HCT116 (cell line): ENCODE data around the gene CYP2D6. TPM values are rescaled to one million over a fixed set of nuclear protein-coding genes. Genes with fewer than 3 reads are reported as not detected.

Experiments used
- EGR1 ChIP-seq: IDR thresholded peaks from 2 replicates; pipeline ENCODE4 v1.6.1; 2012; ENCODE audit warnings: low read depth
- EZH2 ChIP-seq: fragments of 200-600 bp; sonication (generic); IDR thresholded peaks from 2 replicates; pipeline ENCODE4 v1.6.1; 2017; ENCODE audit warnings: antibody characterized with exemption, mixed run types
- JUND ChIP-seq: IDR thresholded peaks from 2 replicates; pipeline ENCODE4 v1.6.1; 2012
- POLR2A ChIP-seq: IDR thresholded peaks from 2 replicates; pipeline ENCODE4 v1.7.0; 2011; ENCODE audit warnings: borderline replicate concordance; ENCODE audit not compliant: insufficient read depth, insufficient read length; ENCODE audit errors: extremely low read depth
- RAD21 ChIP-seq: IDR thresholded peaks from 2 replicates; pipeline ENCODE4 v1.6.1; 2012; ENCODE audit warnings: low read depth, mild to moderate bottlenecking
- ZNF274 ChIP-seq: fragments of 200-500 bp; sonication (Bioruptor generic); IDR thresholded peaks from 2 replicates; pipeline ENCODE4 v1.6.1; 2014; ENCODE audit warnings: mild to moderate bottlenecking, low read depth, low read length, inconsistent platforms
- total RNA-seq: library from RNA; stranded (reverse); gene quantifications from one replicate; pipeline ENCODE4 v1.2.1, GENCODE V29; 2021; ENCODE audit not compliant: unreplicated experiment
- TF ChIP-seq, protein P1 (sequence below): IDR thresholded peaks from 2 replicates; pipeline ENCODE4 v1.6.1; 2012; ENCODE audit warnings: low read depth
- TF ChIP-seq, protein P2 (sequence below): IDR thresholded peaks from 2 replicates; pipeline ENCODE4 v1.6.1; 2011; ENCODE audit warnings: mild to moderate bottlenecking, low read length, moderate library complexity; ENCODE audit not compliant: insufficient replicate concordance; ENCODE audit errors: extremely low read depth
- TF ChIP-seq, protein P3 (sequence below): IDR thresholded peaks from 2 replicates; pipeline ENCODE4 v1.6.1; 2012

Gene CYP2D6
- total RNA-seq, 1 experiment from 2014 or later, result 1.9 TPM

DNA sequence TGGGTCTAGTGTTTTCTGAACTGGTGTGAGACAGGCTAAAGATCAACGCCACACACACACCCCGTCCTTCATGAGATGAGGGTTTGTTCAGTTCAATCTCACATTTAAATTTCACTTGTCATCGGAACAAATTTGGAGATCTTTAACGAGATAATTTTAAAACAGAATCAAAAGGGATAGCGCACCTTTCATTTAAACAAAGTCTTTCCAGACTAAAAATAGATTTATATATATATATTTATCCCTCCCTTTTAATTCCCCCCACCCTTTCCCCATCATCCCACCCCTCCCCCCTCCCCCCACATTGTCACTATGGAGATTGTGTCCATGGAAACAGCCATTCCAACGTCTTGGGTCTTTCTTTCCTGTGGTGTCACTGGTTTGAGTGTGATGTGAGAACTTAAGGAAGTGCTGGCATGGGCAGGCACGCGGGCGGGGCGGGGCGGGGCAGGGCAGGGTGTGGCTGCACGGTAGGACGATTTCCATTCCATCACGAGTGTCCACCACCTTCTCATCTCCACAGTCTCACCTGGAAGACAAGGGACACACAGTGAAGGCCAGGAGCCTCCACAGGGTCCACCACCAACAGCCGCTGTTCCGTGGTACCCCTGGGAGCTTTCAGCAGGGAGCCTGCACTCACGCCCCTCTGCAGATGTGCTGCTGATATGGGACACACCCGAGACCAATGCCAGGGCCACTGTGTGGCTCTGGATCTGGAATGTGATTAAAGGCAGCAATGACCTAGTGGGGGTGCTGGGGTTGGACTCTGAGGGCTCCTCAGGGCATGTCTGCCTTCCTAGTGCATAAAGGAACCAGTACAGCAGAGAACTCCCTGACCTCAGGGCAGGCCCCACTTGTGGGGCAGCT is 30.5 kb upstream of the CYP2D6 start (continued):
- TF ChIP-seq, protein P1, sequence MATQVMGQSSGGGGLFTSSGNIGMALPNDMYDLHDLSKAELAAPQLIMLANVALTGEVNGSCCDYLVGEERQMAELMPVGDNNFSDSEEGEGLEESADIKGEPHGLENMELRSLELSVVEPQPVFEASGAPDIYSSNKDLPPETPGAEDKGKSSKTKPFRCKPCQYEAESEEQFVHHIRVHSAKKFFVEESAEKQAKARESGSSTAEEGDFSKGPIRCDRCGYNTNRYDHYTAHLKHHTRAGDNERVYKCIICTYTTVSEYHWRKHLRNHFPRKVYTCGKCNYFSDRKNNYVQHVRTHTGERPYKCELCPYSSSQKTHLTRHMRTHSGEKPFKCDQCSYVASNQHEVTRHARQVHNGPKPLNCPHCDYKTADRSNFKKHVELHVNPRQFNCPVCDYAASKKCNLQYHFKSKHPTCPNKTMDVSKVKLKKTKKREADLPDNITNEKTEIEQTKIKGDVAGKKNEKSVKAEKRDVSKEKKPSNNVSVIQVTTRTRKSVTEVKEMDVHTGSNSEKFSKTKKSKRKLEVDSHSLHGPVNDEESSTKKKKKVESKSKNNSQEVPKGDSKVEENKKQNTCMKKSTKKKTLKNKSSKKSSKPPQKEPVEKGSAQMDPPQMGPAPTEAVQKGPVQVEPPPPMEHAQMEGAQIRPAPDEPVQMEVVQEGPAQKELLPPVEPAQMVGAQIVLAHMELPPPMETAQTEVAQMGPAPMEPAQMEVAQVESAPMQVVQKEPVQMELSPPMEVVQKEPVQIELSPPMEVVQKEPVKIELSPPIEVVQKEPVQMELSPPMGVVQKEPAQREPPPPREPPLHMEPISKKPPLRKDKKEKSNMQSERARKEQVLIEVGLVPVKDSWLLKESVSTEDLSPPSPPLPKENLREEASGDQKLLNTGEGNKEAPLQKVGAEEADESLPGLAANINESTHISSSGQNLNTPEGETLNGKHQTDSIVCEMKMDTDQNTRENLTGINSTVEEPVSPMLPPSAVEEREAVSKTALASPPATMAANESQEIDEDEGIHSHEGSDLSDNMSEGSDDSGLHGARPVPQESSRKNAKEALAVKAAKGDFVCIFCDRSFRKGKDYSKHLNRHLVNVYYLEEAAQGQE, result no peak
- TF ChIP-seq EGR1 (no peak), EZH2 (no peak), RAD21 (no peak), JUND (no peak), POLR2A (no peak), ZNF274 (no peak)
- TF ChIP-seq, protein P2, sequence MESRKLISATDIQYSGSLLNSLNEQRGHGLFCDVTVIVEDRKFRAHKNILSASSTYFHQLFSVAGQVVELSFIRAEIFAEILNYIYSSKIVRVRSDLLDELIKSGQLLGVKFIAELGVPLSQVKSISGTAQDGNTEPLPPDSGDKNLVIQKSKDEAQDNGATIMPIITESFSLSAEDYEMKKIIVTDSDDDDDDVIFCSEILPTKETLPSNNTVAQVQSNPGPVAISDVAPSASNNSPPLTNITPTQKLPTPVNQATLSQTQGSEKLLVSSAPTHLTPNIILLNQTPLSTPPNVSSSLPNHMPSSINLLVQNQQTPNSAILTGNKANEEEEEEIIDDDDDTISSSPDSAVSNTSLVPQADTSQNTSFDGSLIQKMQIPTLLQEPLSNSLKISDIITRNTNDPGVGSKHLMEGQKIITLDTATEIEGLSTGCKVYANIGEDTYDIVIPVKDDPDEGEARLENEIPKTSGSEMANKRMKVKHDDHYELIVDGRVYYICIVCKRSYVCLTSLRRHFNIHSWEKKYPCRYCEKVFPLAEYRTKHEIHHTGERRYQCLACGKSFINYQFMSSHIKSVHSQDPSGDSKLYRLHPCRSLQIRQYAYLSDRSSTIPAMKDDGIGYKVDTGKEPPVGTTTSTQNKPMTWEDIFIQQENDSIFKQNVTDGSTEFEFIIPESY, result no peak
- TF ChIP-seq, protein P3, sequence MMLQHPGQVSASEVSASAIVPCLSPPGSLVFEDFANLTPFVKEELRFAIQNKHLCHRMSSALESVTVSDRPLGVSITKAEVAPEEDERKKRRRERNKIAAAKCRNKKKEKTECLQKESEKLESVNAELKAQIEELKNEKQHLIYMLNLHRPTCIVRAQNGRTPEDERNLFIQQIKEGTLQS, result no peak
